SK-N-SH treated with all-trans-retinoic acid at 6 μM for 48 hours (cell line): ENCODE results near the gene ITM2C.

ENCODE experiments used
- CSDC2 ChIP-seq: fragments of 250-450 bp; sonication (Bioruptor Pico); IDR thresholded peaks from 2 replicates; pipeline ENCODE4 v1.5.0; 2020; ENCODE audit warnings: mild to moderate bottlenecking, moderate library complexity
- CSRNP3 ChIP-seq: fragments of 250-450 bp; sonication (Bioruptor Pico); IDR thresholded peaks from 2 replicates; pipeline ENCODE4 v1.5.1; 2021; ENCODE audit warnings: mild to moderate bottlenecking, moderate library complexity
- GLIS3 ChIP-seq: fragments of 250-450 bp; sonication (Bioruptor Pico); IDR thresholded peaks from 2 replicates; pipeline ENCODE4 v1.5.0; 2020; ENCODE audit warnings: mild to moderate bottlenecking, moderate library complexity
- PATZ1 ChIP-seq: fragments of 250-450 bp; sonication (Bioruptor Pico); IDR thresholded peaks from 2 replicates; pipeline ENCODE4 v1.8.0; 2020; ENCODE audit warnings: mild to moderate bottlenecking, moderate library complexity, borderline replicate concordance
- PPARA ChIP-seq: fragments of 250-450 bp; sonication (Bioruptor Pico); IDR thresholded peaks from 2 replicates; pipeline ENCODE4 v1.5.0; 2020; ENCODE audit warnings: mild to moderate bottlenecking, borderline replicate concordance
- RARB ChIP-seq: fragments of 250-450 bp; sonication (Bioruptor Pico); IDR thresholded peaks from 2 replicates; pipeline ENCODE4 v1.8.0; 2021; ENCODE audit warnings: mild to moderate bottlenecking, moderate library complexity
- SNAI2 ChIP-seq: fragments of 250-450 bp; sonication (Bioruptor Pico); IDR thresholded peaks from 2 replicates; pipeline ENCODE4 v1.5.0; 2020; ENCODE audit warnings: mild to moderate bottlenecking, moderate library complexity
- TOX ChIP-seq: fragments of 250-450 bp; sonication (Bioruptor Pico); IDR thresholded peaks from 2 replicates; pipeline ENCODE4 v1.8.0; 2021; ENCODE audit warnings: mild to moderate bottlenecking, moderate library complexity, borderline replicate concordance
- TSHZ2 ChIP-seq: fragments of 250-450 bp; sonication (Bioruptor Pico); IDR thresholded peaks from 2 replicates; pipeline ENCODE4 v1.5.0; 2020; ENCODE audit warnings: mild to moderate bottlenecking, moderate library complexity
- ZC3H10 ChIP-seq: fragments of 250-450 bp; sonication (Bioruptor Pico); IDR thresholded peaks from 2 replicates; pipeline ENCODE4 v1.5.1; 2021; ENCODE audit warnings: mild to moderate bottlenecking, moderate library complexity
- ZFP3 ChIP-seq: fragments of 250-450 bp; sonication (Bioruptor Pico); IDR thresholded peaks from 2 replicates; pipeline ENCODE4 v1.5.0; 2020; ENCODE audit warnings: mild to moderate bottlenecking, moderate library complexity
- ZFP30 ChIP-seq: fragments of 450-650 bp; formaldehyde crosslinking; IDR thresholded peaks from 2 replicates; pipeline ENCODE4 v1.5.0; 2022; ENCODE audit warnings: mild to moderate bottlenecking, moderate library complexity
- ZNF565 ChIP-seq: fragments of 450-650 bp; formaldehyde crosslinking; conservative IDR thresholded peaks from 2 replicates; pipeline ENCODE4 v1.5.0; 2020; ENCODE audit warnings: low read depth, mild to moderate bottlenecking, moderate library complexity
- TF ChIP-seq, protein P1 (sequence below): fragments of 250-450 bp; sonication (Bioruptor Pico); IDR thresholded peaks from 2 replicates; pipeline ENCODE4 v1.5.1; 2020; ENCODE audit warnings: low read depth, mild to moderate bottlenecking, moderate library complexity

- no peak for TF ChIP-seq GLIS3 (CRISPR knock-in tag)
- no peak for TF ChIP-seq RARB
- no peak for TF ChIP-seq PATZ1 (CRISPR knock-in tag)
- TF ChIP-seq, protein P1, sequence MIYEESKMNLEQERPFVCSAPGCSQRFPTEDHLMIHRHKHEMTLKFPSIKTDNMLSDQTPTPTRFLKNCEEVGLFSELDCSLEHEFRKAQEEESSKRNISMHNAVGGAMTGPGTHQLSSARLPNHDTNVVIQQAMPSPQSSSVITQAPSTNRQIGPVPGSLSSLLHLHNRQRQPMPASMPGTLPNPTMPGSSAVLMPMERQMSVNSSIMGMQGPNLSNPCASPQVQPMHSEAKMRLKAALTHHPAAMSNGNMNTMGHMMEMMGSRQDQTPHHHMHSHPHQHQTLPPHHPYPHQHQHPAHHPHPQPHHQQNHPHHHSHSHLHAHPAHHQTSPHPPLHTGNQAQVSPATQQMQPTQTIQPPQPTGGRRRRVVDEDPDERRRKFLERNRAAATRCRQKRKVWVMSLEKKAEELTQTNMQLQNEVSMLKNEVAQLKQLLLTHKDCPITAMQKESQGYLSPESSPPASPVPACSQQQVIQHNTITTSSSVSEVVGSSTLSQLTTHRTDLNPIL (CRISPR knock-in tag): no peak
- TF ChIP-seq SNAI2 (CRISPR knock-in tag): no peak
- TF ChIP-seq TOX: no peak
- TF ChIP-seq CSDC2 (CRISPR knock-in tag): no peak
- TF ChIP-seq ZC3H10 (CRISPR knock-in tag): no peak
- no peak for TF ChIP-seq CSRNP3
- TF ChIP-seq ZFP3: no peak
- no peak for TF ChIP-seq ZFP30 (CRISPR knock-in tag)
- no peak for TF ChIP-seq PPARA (CRISPR knock-in tag)
- no peak for TF ChIP-seq ZNF565 (CRISPR knock-in tag)
- no peak for TF ChIP-seq TSHZ2 (CRISPR knock-in tag)
Measured at GRCh38 chr2:230825354-230825753, 39.4 kb upstream of the ITM2C start.
